B cell (primary cell): Measurements from ENCODE around the gene ZNF365. TPM values are rescaled to one million over a fixed set of nuclear protein-coding genes. Genes with fewer than 3 reads are reported as not detected.

Experiments used
- ATAC-seq: fragments of 200-7000 bp; cut with Tn5 transposase; one replicate; pipeline ENCODE4 v1.10.0; 2021; ENCODE audit warnings: low read depth, mild to moderate bottlenecking, moderate number of reproducible peaks, moderate library complexity
- CTCF ChIA-PET: fragments of 350-600 bp; sonication (Branson Sonifier 250); formaldehyde crosslinking; loops from one replicate; lab custom pipeline; 2021; ENCODE audit warnings: antibody characterized with exemption, inconsistent platforms; lab: Charles Lee
- POLR2A ChIA-PET: fragments of 350-600 bp; sonication (Branson Sonifier 250); formaldehyde crosslinking; loops from one replicate; lab custom pipeline; 2021; ENCODE audit warnings: antibody characterized with exemption; lab: Charles Lee
- DNase-seq: peaks from one replicate; pipeline ENCODE4 v3.0.0; 2013
- H2AFZ ChIP-seq: 2 replicates; pipeline ENCODE4 v1.6.1; 2012; ENCODE audit warnings: mild to moderate bottlenecking, low read depth, low read length; ENCODE audit not compliant: insufficient read depth, poor library complexity, severe bottlenecking
- H3K27ac ChIP-seq, 2 donors: 1 replicate in 1 of 2; 2 replicates in 1 of 2; pipeline ENCODE4 v1.5.1; 2012 to 2013; ENCODE audit warnings: low read length in 2 of 2, mild to moderate bottlenecking in 2 of 2, moderate library complexity in 1 of 2
- H3K27me3 ChIP-seq, 4 experiments: fragments of 200-600 bp in 1 of 4; sonication (generic) in 1 of 4; replicated peaks in 1 of 4; 1 replicate in 2 of 4; 2 replicates in 2 of 4; pipeline versions ENCODE4 v1.6.1 to v1.7.0; 2013 to 2016; ENCODE audit warnings: low read length in 3 of 4, mild to moderate bottlenecking in 2 of 4, mixed read lengths in 1 of 4, moderate library complexity in 1 of 4; ENCODE audit not compliant: insufficient read depth in 4 of 4, control insufficient read depth in 3 of 4; ENCODE audit errors: control extremely low read depth in 1 of 4
- H3K36me3 ChIP-seq, 2 experiments: replicated peaks in 1 of 2; 1 replicate in 1 of 2; 2 replicates in 1 of 2; pipeline versions ENCODE4 v1.6.1 to v1.7.1; 2013; ENCODE audit warnings: low read length in 1 of 2; ENCODE audit not compliant: insufficient read depth in 2 of 2, control insufficient read depth in 1 of 2; ENCODE audit errors: control extremely low read depth in 1 of 2, extremely low read depth in 1 of 2
- H3K4me1 ChIP-seq, 2 donors: fragments of 200-600 bp in 1 of 2; sonication (generic) in 1 of 2; 1 replicate in 1 of 2; 2 replicates in 1 of 2; pipeline versions ENCODE4 v1.5.1 to v1.6.1; 2013 to 2017; ENCODE audit warnings: low read length in 2 of 2; ENCODE audit not compliant: control insufficient read depth in 2 of 2, insufficient read depth in 2 of 2
- H3K4me2 ChIP-seq: replicated peaks from 2 replicates; pipeline ENCODE3; 2012; ENCODE audit warnings: mild to moderate bottlenecking, low read depth, low read length; ENCODE audit not compliant: poor library complexity, severe bottlenecking
- H3K4me3 ChIP-seq, 5 experiments: fragments of 200-600 bp in 1 of 5; sonication (generic) in 1 of 5; 1 replicate in 3 of 5; 2 replicates in 2 of 5; pipeline versions ENCODE4 v1.5.1 to v1.7.0; 2011 to 2016; ENCODE audit warnings: low read length in 4 of 5, mild to moderate bottlenecking in 4 of 5, low read depth in 2 of 5, control low read depth in 1 of 5, moderate library complexity in 1 of 5; ENCODE audit not compliant: insufficient read depth in 1 of 5; ENCODE audit errors: control extremely low read depth in 1 of 5, extremely low read depth in 1 of 5
- H3K79me2 ChIP-seq: fragments of 200-600 bp; sonication (generic); one replicate; pipeline ENCODE4 v1.6.0; 2016; ENCODE audit warnings: low read length; ENCODE audit not compliant: control insufficient read depth, insufficient read depth
- H3K9ac ChIP-seq: fragments of 200-600 bp; sonication (generic); 2 replicates; pipeline ENCODE4 v1.6.1; 2017; ENCODE audit warnings: mild to moderate bottlenecking, low read length, moderate library complexity
- H3K9me3 ChIP-seq, 3 donors: one replicate each; pipeline versions ENCODE4 v1.6.1 to v1.7.1; 2013; ENCODE audit warnings: low read length in 2 of 3; ENCODE audit not compliant: control insufficient read depth in 2 of 3, insufficient read depth in 1 of 3; ENCODE audit errors: control extremely low read depth in 1 of 3
- H4K20me1 ChIP-seq: 2 replicates; pipeline ENCODE4 v1.6.0; 2012; ENCODE audit warnings: mild to moderate bottlenecking, low read length; ENCODE audit not compliant: insufficient read depth, control insufficient read depth, poor library complexity, severe bottlenecking
- H3K27ac Mint-ChIP-seq: one replicate; pipeline ENCODE4 v1.8.0; 2021; ENCODE audit warnings: mixed read lengths
- H3K27me3 Mint-ChIP-seq: one replicate; pipeline ENCODE4 v1.8.0; 2021; ENCODE audit warnings: mixed read lengths
- H3K4me1 Mint-ChIP-seq: one replicate; pipeline ENCODE4 v1.8.0; 2021; ENCODE audit warnings: mixed read lengths
- H3K4me3 Mint-ChIP-seq: one replicate; pipeline ENCODE4 v1.8.0; 2021; ENCODE audit warnings: mixed read lengths
- H3K9me3 Mint-ChIP-seq: one replicate; pipeline ENCODE4 v1.8.0; 2022; ENCODE audit warnings: mixed read lengths; ENCODE audit not compliant: insufficient read depth
- CTCF ChIP-seq: fragments of 200-600 bp; IDR thresholded peaks from one replicate; pipeline ENCODE4 v1.8.0; 2022; ENCODE audit warnings: antibody characterized with exemption, mild to moderate bottlenecking
- EZH2 ChIP-seq: IDR thresholded peaks from 2 replicates; pipeline ENCODE4 v1.6.1; 2012; ENCODE audit warnings: borderline replicate concordance, low read depth, mild to moderate bottlenecking, moderate library complexity, low read length; ENCODE audit not compliant: insufficient read depth, poor library complexity, severe bottlenecking
- whole genome bisulfite sequencing: methylation state at CpG from one replicate; pipeline ENCODE4 v1.1.5; 2013; ENCODE audit warnings: missing lambda C conversion rate; ENCODE audit not compliant: insufficient coverage; 5-methylcytosine and 5-hydroxymethylcytosine counted together
- intact Hi-C: fragments of 100-400 bp; cut with micrococcal nuclease; formaldehyde crosslinking; loops from one replicate; pipeline ENCODE4 v1.10.0; 2022
- polyA plus RNA-seq: library from polyadenylated mRNA; depleted of rRNA; stranded (reverse); fragments of >200 nt; gene quantifications from 2 replicates; pipeline ENCODE4 v1.2.3, GENCODE V29; 2012
- total RNA-seq, 2 donors: library from RNA; stranded (reverse); fragments of 120-200 nt in 1 of 2; gene quantifications; 1 replicate in 1 of 2; 2 replicates in 1 of 2; pipeline versions ENCODE4 v1.2.3 to v1.2.4, GENCODE V29; 2013 to 2022

The ZNF365 gene
- total and polyA plus RNA-seq, 2 donors (not counting 1 experiment from before 2014, with no cell fraction given), result 0.06 to 0.34 TPM

DNA sequence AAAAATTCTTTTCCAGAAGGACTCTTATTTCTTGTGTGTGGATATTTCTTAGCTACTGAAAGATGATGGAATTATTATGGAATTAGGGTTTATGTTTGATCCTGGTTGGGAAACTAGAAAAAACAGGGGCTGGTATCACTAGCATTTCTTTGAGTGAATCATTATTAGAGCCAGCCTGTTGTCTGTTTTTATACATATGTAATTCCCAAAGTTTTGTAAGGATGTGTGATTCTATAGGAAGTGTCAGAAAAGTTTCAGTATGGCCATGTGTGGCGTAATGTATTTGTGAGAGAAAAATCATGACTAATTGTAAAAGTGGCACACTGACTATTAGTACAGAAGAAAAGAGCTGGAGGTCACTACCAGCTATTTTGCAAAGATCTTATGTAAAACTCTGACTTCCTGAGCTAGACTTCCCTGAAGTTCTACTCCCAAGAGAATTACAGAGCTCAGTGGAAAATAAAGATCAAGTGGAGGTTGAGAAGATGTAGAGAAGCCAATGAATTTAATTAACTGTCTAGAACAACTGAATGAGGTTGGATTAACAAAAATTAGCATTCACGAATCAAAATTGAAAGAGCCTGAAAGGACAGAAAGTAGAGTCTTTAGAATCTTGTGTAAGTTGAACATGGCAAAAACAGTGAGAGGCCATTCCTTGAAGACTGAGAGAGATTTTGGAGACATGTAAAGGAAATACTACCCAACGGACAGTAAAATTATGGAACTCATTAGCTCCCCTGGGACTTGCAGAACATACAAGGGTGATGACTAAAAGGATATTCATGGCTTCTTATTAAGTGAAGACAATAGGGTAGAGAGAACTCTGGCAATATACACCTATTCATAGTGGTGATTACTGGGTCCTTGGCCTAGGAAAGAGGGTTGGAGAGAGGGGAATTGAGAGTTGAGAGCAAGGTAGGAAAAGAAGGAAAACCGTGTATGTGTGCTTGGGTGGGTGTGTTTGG, 12.5 kb downstream of the ZNF365 start:
- no peaks in the 10 kb centered on the region for H3K4me1 Mint-ChIP-seq

More for the DNA sequence above, 12.5 kb downstream of the ZNF365 start:
- H3K79me2 ChIP-seq, result no peaks in the 10 kb centered on the region
- Mint-ChIP-seq H3K27ac (no peak overlapping the region), H3K4me3 (no peak overlapping the region), H3K9me3 (no peaks in the 10 kb centered on the region), H3K27me3 (peaks cover 8% of the 10 kb centered on the region)
- no peak for TF ChIP-seq CTCF
- TF ChIP-seq EZH2, result no peak
- H4K20me1 ChIP-seq, result no peaks in the 10 kb centered on the region
- H3K27ac ChIP-seq, result no peak overlapping the region
- no peak for ATAC-seq
- peaks cover 0 to 5% (median 2%) of the 10 kb centered on the region in 4 experiments for H3K27me3 ChIP-seq
- no peaks in the 10 kb centered on the region for H3K4me1 ChIP-seq
- intact Hi-C loops, result no loop called here
- no peak overlapping the region for H3K4me2 ChIP-seq
- no peak overlapping the region for H2AFZ ChIP-seq
- CTCF ChIA-PET, result interaction anchor here (1.0 kb wide), 1 partner anchor 306 kb away, joined by 3 read pairs; no protein-coding TSS in a partner anchor
- H3K36me3 ChIP-seq, result no peaks in the 10 kb centered on the region
- DNase-seq, result no peak
- whole genome bisulfite sequencing, result 100% methylated on average over 2 of the region's 4 CpGs
- POLR2A ChIA-PET, result no interaction called here
- no peaks in the 10 kb centered on the region for H3K9me3 ChIP-seq
- no peak overlapping the region for H3K4me3 ChIP-seq
- no peak overlapping the region for H3K9ac ChIP-seq
